ENCODE results near the gene MTG2. TPM values are rescaled to one million over a fixed set of nuclear protein-coding genes. Genes with fewer than 3 reads are reported as not detected.

Gene MTG2
- total RNA-seq, 1 donor from 2014 or later: 19.5 TPM

DNA sequence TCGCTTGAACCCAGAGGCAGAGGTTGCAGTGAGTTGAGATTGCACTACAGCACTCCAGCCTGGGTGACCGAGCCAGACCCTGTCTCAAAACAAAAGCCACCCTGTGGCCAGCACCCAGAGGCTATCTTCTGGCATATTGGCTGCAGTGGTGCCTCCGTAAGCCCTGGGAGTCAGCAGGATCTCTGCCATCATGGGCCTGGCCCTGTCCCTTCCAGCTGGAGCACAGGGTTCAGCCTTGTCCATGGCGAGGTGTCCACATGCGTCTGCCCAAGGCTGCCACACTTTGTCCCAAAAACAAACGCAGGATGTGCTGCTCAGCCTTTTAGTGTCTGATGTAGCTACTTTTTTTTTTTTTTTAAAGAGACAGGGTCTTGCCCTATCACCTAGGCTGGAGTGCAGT, 15.4 kb upstream of the MTG2 start:
- DNase-seq (ENCODE audit: low read depth): no peak
- TF ChIP-seq, protein P1, sequence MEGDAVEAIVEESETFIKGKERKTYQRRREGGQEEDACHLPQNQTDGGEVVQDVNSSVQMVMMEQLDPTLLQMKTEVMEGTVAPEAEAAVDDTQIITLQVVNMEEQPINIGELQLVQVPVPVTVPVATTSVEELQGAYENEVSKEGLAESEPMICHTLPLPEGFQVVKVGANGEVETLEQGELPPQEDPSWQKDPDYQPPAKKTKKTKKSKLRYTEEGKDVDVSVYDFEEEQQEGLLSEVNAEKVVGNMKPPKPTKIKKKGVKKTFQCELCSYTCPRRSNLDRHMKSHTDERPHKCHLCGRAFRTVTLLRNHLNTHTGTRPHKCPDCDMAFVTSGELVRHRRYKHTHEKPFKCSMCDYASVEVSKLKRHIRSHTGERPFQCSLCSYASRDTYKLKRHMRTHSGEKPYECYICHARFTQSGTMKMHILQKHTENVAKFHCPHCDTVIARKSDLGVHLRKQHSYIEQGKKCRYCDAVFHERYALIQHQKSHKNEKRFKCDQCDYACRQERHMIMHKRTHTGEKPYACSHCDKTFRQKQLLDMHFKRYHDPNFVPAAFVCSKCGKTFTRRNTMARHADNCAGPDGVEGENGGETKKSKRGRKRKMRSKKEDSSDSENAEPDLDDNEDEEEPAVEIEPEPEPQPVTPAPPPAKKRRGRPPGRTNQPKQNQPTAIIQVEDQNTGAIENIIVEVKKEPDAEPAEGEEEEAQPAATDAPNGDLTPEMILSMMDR (IDR thresholded peaks at IDR 0.05; ENCODE audit: insufficient read depth, low read length, poor library complexity, severe bottlenecking): no peak

DNA sequence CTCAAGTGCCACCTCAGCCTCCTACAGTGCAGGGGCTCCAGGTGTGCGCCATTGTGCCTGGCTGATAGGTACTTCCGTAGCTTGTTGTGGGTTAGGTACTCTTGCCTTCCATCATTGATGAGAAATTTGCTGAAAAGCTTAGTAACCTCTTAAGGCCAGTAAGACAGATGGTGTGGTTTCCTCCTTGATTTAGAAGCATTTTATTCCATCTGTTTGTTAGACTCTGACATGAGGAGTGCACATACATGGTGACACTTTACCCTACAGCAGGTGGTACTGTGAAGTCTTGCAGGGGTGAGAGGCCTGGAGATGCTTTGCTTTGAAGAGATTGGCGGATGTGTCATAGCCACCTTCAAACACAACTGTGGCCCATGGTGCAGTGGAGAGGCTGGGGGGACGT, 14.8 kb upstream of the MTG2 start:
- no peak for DNase-seq (ENCODE audit: low read depth)
- Histone ChIP-seq H3K36me3 (ENCODE audit: control insufficient read depth, insufficient read depth, low read length) (no peaks in the 10 kb centered on the region), H3K4me3 (ENCODE audit: low read depth, low read length) (no peak overlapping the region), H3K27me3 (ENCODE audit: control insufficient read depth, insufficient read depth, low read length) (no peaks in the 10 kb centered on the region)
- TF ChIP-seq, protein P1 (IDR thresholded peaks at IDR 0.05; ENCODE audit: insufficient read depth, low read length, poor library complexity, severe bottlenecking): no peak

More for the DNA sequence above, 15.4 kb upstream of the MTG2 start:
- Histone ChIP-seq H3K36me3 (ENCODE audit: control insufficient read depth, insufficient read depth, low read length) (no peaks in the 10 kb centered on the region), H3K4me3 (ENCODE audit: low read depth, low read length) (no peak overlapping the region), H3K27me3 (ENCODE audit: control insufficient read depth, insufficient read depth, low read length) (no peaks in the 10 kb centered on the region)

DNA sequence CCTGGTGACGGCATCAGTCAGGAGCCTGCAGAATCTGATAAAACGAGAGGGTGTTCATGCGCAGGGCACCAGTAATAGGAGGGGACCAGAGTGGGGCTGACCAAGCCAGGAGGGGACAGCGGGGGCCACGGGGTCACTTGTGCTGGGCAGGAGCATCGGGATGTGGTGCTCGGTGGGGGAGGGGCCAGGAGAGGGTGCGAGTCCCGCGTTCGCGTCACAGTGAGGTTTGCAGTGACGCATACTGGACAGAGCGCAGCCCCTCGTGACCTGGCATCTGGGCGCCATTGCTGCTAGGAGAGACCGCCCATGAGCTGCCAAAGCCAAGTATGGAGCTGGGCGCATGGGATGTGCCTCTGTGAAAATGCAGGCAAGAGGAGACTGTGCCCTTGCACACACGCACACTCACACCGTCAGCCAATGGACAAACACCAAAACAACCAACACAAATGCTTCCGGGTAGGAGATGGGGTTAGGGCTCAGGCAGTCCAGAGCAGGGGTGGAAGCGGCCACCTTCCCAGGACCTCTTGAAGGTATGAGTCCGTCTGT, 13.9 kb upstream of the MTG2 start:
- Histone ChIP-seq H3K4me3 (ENCODE audit: low read depth, low read length) (no peak overlapping the region), H3K36me3 (ENCODE audit: control insufficient read depth, insufficient read depth, low read length) (no peaks in the 10 kb centered on the region), H3K27me3 (ENCODE audit: control insufficient read depth, insufficient read depth, low read length) (no peaks in the 10 kb centered on the region)
- no peak for DNase-seq (ENCODE audit: low read depth)
- TF ChIP-seq, protein P1 (IDR thresholded peaks at IDR 0.05; ENCODE audit: insufficient read depth, low read length, poor library complexity, severe bottlenecking): no peak

DNA sequence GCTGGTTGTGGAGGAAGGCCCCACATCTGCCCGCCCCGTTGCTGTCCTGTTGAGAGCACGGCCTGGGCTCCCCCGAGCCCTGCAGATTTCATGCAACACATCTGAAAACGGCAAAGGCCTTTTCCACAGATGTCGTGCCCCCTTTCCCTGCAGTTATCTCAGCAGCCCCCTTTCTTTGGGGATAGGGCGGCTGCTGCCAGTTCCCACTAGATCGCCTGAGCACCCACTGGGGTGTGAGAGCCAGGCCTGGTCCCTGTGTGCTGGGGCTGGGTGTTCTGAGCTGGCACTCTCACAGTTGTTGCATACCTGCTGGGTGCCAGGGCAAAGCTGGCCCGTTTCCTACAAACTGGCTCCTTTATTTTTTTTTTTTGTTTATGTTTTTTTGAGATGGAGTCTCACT, 12.3 kb upstream of the MTG2 start:
- no peak for DNase-seq (ENCODE audit: low read depth)
- Histone ChIP-seq H3K36me3 (ENCODE audit: control insufficient read depth, insufficient read depth, low read length) (no peaks in the 10 kb centered on the region), H3K27me3 (ENCODE audit: control insufficient read depth, insufficient read depth, low read length) (no peaks in the 10 kb centered on the region), H3K4me3 (ENCODE audit: low read depth, low read length) (no peak overlapping the region)
- TF ChIP-seq, protein P1 (IDR thresholded peaks at IDR 0.05; ENCODE audit: insufficient read depth, low read length, poor library complexity, severe bottlenecking): no peak

DNA sequence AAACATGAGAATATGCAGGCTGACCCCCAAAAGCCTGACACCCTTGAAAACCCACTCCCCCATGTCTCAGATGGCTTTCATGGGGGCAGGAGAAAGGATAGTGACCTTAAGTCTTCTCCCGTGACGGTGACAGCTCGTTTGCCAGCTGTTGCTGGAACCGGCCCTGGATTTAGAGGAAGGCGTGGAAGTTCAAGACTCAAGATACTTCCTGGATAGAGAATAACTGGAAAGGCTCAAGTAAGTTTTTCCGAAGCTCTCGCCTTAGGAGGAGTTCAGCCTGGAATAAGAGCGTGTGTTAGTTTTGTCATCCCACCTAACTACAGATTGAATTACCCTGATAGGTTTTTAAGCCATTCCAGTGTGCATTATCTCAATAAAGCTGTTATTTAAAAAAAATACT, 11.6 kb upstream of the MTG2 start:
- Histone ChIP-seq H3K4me3 (ENCODE audit: low read depth, low read length) (no peak overlapping the region), H3K36me3 (ENCODE audit: control insufficient read depth, insufficient read depth, low read length) (no peaks in the 10 kb centered on the region), H3K27me3 (ENCODE audit: control insufficient read depth, insufficient read depth, low read length) (no peaks in the 10 kb centered on the region)
- no peak for DNase-seq (ENCODE audit: low read depth)
- TF ChIP-seq, protein P1 (IDR thresholded peaks at IDR 0.05; ENCODE audit: insufficient read depth, low read length, poor library complexity, severe bottlenecking): no peak

DNA sequence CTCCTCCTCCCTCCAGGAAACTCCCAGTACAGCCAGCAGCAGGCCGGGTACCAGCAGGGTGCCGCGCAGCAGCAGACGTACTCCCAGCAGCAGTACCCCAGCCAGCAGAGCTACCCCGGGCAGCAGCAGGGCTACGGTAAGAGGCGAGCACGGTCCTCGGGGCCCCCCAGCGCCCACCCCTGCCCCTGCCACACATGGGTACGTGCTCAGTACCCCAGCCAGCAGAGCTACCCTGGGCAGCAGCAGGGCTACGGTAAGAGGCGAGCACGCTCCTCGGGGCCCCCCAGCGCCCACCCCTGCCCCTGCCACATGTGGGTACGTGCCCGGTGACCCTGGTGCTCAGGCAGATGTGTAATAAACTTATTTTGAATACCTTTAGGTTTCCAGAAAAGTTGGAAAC, 10.2 kb upstream of the MTG2 start:
- Histone ChIP-seq H3K27me3 (ENCODE audit: control insufficient read depth, insufficient read depth, low read length) (no peaks in the 10 kb centered on the region), H3K36me3 (ENCODE audit: control insufficient read depth, insufficient read depth, low read length) (no peaks in the 10 kb centered on the region), H3K4me3 (ENCODE audit: low read depth, low read length) (no peak overlapping the region)
- DNase-seq (ENCODE audit: low read depth): no peak
- TF ChIP-seq, protein P1 (IDR thresholded peaks at IDR 0.05; ENCODE audit: insufficient read depth, low read length, poor library complexity, severe bottlenecking): no peak
